Islet of Langerhans (tissue), 1 donor: Measurements from ENCODE around the gene ARL2BP.
A peak's percentile ranks its signal among the peaks of the same experiment; 100 is the strongest.

Experiments
- FAIRE-seq: peaks from one replicate; lab custom pipeline; 2011; peaks lifted over from hg19 to GRCh38; lab: Jason Lieb, UNC

Gene ARL2BP

DNA sequence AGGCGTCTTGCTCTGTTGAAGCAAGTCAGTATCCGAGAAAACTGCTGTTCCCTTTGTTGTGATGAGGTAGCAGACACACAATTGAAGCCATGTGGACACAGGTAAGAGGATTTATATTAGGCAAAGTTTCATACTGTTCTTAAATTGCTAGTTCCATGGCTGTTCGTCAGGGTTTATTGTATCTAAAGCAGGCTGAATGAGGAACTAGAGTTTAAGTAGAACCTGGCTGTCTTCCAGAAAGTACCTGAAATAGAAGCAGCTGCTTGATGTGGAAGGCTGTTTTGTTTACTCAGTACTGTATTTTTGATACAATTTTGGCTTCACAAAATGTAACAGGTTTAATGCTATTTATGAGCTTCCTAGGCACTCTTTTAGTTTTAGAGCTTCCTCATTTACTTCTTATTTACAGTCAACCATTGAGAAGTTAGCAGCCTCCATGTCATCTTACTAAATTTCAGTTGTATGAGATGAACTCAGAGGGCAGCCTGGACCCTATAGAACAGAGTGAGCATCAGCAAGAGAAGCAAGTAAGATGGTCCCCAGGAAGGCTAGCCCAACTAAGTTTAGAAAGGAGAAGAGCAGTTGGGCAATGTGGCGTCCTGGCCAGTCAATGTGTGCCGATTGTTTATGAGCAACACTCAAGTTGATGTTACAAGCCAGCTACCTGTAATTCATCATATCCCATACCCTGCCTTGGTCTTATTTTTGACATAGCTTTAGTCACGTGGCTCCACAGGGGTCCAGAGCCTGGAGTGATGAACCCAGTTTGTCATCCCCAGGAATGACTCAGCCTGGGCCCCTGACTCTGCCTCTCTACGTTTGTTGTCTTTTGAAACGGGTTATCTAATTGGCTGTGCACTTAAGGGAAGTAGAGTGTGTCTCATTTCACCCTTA lies 9.7 kb upstream of the ARL2BP start:
- peak; percentile 78 for FAIRE-seq

DNA sequence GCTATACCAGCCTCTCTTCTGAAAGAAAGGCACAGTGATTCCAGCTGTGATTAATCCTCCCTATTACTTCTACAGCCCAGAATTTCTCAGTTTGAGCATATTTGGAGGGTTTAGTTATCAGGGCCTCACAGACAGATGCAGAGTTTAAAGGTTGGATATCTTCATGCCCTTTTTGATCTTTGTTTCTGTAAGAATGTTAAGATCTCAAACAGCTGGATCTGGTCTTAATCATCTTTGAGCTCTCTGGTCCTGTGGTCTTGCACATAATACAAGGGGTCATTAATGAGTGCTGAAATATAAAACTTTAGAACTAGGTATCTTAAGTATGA lies 9.1 kb upstream of the ARL2BP start:
- no peak for FAIRE-seq

DNA sequence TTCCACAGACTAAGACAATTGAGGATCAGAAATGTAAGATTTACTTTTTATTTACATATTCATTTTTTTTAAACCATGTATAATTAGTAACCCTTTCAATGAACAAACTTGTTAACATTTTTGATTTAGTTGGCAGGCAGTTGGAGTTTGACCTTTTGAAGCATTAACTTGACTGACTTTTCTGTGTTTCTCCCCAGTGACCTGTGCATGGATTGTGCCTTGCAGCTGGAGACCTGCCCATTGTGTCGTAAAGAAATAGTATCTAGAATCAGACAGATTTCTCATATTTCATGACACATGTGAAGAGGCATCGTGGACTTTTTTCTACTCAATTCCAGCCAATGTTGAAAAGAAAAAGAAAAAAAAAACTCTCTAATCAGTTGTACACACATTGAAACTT lies 6.4 kb upstream of the ARL2BP start:
- no peak for FAIRE-seq

DNA sequence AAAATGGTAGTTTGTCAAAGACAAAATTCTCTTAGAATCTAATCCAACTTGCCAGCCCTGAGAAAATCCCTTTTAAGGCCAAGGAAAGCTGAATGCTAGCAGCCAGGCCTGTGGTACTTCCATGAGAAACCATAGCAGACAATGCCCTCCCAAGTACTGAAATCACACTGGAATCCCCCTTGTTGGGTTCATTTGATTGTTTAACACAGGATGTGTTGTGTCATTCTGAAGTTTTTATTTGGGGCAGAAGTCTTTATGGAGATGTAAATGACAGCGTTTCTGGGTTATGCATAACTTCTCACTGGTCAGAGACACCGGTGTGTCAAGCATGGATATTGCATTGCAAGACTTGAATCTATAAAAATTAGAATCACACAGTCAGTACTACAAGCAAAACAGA lies 6.0 kb upstream of the ARL2BP start:
- no peak for FAIRE-seq

- no peak for FAIRE-seq
Measured at GRCh38 chr16:57240851-57241250, 4.2 kb upstream of the ARL2BP start.

DNA sequence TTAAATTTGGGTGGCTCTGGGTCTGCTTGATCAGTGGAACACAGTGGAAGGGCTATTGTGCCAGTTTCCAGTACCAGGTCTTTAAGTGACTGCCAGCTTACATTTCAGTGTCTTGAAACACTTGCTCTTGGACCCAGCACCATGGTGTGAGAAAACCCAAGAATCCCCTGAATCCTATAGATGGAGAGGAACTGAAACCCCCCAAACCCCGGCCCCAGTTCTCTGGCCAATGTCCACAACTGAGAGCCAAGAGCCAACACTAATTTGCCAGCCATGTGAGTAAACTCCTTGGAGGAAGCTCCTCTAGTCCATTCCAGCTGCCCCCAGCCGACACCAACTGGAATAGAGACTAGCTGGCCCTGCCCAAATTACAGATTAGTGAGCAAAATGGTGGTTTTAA lies 2.4 kb upstream of the ARL2BP start:
- FAIRE-seq: no peak

DNA sequence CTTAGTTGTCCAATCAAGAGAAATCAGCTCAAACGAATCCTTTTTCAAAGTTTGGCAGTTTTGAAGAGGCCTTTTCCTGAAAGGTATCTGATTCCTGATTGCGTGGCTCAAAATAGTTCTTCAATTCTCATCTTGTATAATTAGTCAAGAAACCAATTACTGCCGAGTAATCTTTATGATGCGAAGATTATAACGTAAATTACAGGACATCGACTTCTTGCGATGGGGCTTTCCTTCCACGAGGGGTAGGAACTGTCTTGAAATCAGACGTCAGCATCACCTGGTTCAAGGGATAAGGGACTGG lies 644 bp upstream of the ARL2BP start:
- FAIRE-seq: peak; percentile 75

- FAIRE-seq: no peak
Measured at GRCh38 chr16:57245472-57246113, 534 bp downstream of the ARL2BP start.

GRCh38 chr16:57251352-57251751 lies 6.3 kb downstream of the ARL2BP start:
- no peak for FAIRE-seq

- no peak for FAIRE-seq
Measured at GRCh38 chr16:57252148-57252721, 7.2 kb downstream of the ARL2BP start.

- no peak for FAIRE-seq
Measured at GRCh38 chr16:57253466-57253865, 8.4 kb downstream of the ARL2BP start.

- FAIRE-seq: no peak
Measured at GRCh38 chr16:57255686-57256415, 10.8 kb downstream of the ARL2BP start.

GRCh38 chr16:57256601-57257395 lies 11.7 kb downstream of the ARL2BP start:
- no peak for FAIRE-seq

GRCh38 chr16:57257455-57258070 lies 12.5 kb downstream of the ARL2BP start:
- FAIRE-seq: no peak

- no peak for FAIRE-seq
Measured at GRCh38 chr16:57258226-57258909, 13.3 kb downstream of the ARL2BP start.

- FAIRE-seq: no peak
Measured at GRCh38 chr16:57258910-57259475, 13.9 kb downstream of the ARL2BP start.

DNA sequence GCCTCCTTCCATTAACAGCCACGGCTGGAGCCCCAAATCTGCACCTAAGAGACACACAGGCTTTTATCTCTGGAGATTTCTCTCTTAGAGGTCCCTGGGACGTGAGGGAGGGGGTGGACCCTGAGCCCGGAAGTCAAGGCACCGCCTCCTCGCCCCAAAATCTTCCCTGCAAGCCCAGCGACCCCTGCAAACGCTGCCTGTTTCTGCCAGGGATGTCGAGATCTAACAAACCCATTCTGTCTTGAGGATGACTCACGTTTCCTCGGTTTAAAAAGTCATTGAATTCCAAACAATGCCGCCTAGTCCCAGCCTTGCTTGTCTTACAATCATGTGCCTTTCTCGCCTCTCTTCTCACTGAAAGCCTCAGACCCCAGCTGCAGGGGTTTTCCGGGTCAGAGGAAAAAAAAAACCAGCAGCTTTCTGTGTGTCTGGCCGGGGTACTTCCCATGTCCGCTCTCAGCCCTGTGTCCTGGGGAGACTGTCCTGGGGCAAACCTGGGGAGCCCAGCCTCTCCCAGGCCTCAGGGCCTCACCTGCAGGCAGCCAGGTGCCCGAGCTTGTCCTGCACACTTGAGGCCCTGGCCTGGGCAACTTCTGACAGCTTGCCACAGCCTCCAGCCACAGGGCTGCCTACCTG lies 15.4 kb downstream of the ARL2BP start:
- no peak for FAIRE-seq

DNA sequence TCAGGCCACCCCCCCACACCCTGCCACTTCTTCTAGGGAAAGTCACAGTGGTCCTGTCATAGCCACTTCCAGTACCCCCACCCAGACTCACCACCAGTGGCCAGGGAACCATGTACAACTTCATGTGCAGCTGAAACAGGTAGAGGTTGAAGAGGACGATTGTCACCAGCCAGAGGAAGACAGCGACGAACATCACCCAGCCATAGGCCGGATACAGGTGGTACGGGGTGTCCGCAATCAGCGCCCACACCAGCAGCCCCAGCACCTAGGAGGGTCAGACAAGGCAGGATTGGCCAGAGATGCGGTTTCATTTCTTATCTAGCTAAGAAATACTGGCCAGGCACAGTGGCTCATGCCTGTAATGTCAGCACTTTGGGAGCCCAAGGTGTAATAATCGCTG lies 16.7 kb downstream of the ARL2BP start:
- no peak for FAIRE-seq

- no peak for FAIRE-seq
Measured at GRCh38 chr16:57262841-57263540, 17.9 kb downstream of the ARL2BP start.
